Measurements from ENCODE around the gene SNRPB.

The SNRPB gene

DNA sequence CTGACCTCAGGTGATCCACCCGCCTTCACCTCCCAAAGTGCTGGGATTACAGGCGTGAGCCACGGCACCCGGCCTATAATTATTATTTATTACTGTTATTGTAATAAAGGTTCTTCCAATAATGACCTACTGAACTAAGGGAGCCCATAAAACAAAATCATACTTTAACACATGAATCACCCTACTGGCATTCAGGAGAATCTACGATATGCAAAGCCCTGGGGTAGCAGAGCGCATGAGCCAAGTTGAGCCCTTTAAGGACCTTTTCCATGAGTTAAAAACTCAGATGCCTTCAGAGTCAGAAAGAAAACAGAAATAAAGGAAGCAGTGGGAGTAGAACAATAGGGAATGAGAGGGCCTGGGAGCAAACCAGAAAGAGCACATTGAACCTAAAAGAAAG, 41.5 kb downstream of the SNRPB start:
- DNase-seq (ENCODE audit: low spot score), result no peak

DNA sequence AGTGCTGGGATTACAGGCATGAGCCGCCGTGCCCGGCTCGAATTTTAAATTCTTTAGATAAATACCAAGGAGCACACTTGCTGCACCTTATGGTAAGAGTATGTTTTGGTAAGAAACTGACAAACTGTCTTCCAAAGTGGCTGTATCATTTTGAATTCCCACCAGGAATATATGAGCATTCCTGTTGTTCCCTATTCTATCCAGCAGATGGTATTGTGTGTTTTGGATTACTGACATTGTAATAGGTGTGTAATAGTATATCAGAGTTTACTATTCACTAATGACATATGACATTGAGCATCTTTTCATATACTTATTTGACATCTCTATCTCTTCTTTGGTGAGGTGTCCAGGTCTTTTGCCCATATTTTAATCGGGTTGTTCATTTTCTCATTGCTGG, 49.3 kb downstream of the SNRPB start:
- no peak for DNase-seq (ENCODE audit: low spot score)

DNA sequence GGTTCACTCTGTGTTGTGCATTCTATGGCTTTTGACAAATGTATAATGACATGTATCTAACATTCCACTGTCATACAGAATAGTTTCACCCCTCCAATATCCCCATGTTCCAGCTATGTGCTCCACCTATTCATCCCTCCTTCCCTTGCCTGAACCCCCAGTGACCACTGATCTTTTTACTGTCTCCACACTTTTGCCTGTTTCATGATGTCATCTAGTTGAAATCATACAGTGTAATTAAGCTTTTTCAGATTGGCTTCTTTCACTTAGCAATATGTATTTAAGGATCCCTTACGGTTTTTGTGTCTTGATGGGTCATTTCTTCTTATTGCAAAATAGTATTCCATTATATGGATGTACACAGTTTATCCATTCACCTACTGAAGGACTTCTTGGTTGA, 50.1 kb downstream of the SNRPB start:
- no peak for DNase-seq (ENCODE audit: low spot score)

DNA sequence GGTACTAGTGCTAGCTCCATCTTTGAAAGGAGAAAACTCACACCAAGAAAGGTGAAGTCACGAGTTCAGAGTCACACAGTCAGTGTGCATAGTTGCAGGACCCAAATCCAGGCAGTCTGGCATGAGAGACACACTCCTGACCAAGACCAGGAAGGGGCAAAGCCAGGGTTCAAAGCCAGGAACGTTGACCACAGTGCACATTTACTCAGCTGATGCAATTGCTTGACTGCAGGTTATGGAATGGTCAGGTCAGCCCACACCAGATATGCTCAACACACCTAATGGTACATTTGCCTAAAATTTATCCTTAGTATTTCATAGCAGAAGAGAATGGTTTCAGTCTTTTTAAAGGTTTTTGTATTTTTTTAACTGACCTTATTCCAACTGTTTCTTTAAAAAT, 52.2 kb downstream of the SNRPB start:
- DNase-seq (ENCODE audit: low spot score), result no peak

DNA sequence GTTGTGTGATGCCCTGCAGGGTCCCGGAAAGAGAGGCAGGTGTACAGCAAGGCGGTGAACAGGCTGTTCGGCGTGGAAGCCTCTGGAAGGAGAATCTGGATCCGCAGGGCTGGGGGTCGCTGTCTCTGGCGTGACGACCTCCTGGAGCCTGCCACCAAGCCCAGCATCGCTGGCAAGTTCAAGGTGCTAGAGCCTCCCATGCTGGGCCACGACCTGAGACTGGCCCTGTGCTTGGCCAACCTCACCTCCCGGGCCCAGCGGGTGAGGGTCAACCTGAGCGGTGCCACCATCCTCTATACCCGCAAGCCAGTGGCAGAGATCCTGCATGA, 53.4 kb downstream of the SNRPB start:
- no peak for DNase-seq (ENCODE audit: low spot score)

DNA sequence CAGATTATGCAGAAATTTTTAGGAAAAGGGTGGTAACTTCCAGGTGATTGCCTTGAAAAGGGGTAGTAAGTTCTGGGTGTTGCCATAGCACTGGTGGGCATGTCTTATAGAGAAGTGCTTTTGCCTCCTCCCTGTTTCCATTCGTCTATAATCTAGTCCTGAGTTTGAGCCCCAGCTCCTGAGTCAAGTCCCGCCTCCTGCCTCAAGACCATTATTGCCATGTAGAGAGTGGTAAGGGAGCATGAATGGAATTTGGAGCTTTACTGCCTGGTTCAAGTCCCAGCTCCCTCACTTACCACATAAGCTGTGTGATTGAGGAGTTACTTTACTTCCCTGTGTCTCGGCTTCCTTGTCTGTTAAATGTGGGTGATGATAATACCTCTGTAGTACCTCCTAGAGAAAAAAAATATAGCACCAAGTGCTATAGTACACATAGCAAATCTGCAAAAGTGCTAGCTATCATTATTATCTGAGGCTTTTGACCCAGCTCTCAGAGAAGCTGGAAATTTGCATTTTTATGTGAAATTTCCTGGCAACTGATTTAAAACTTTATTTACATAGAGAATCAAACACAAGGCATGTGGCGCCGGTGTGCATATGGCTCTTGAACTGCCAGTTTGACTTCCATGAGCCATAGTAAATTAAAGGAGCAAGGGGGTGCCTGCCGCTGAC, 53.9 kb downstream of the SNRPB start:
- no peak for DNase-seq (ENCODE audit: low spot score)

Data from left forelimb (tissue), 1 donor.